OCI-LY3 (cell line): ENCODE data around the gene NBPF3.

Experiments used
- EZH2phosphoT487 ChIP-seq: fragments of 200-600 bp; shearing (Covaris generic); IDR thresholded peaks from 2 replicates; pipeline ENCODE4 v1.6.1; 2018; ENCODE audit warnings: antibody characterized with exemption, mixed run types, low read depth
- TF ChIP-seq, protein P1 (sequence below): fragments of 200-600, 300-600 bp; sonication (generic); IDR thresholded peaks from 2 replicates; pipeline ENCODE4 v1.5.1; 2014; ENCODE audit warnings: antibody characterized with exemption, low read length, low read depth

DNA sequence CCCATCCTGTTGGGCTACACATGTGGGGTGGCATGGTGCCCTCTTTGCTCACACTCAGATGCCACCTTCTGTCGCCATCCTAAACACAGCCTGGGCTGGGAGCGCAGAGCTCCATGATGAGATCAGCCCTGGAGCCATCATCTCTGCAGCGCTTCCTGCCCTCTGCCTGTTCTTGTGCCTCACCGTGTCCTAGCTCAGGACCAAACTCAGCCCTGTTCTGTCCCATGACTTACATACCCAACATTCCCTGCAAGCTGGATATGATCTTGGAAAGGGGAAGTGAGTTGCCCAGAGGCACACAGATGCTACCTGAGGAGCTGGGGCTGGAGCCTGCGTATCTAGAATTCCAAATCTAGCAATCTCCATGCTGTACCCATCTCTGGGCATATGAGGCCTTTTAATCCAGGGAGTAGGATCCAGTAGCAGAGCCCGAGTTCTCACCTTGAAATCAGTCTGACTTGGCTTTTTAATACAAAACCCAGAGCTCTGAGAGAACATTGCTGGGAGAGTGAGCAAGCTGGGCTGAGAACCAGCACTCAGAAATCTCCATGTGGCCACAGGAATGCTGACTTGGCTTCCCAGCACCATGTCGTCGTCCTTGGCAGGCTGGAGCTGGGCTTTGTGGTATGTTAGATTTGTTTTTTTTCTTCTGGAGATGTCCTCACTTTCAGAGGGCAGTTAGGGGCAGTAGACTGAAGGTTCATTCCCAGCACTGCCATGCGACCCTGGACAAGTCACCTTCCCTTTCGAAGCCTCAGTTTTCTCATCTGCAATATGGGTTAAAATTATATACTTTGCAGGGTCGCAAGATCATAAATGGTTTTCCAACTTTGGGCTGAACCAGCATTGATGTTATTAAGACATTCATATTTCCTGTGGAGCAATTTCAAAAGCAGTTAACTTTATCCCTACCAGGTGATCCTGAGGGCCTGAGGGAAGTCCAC, 71.9 kb downstream of the NBPF3 start:
- TF ChIP-seq, protein P1, sequence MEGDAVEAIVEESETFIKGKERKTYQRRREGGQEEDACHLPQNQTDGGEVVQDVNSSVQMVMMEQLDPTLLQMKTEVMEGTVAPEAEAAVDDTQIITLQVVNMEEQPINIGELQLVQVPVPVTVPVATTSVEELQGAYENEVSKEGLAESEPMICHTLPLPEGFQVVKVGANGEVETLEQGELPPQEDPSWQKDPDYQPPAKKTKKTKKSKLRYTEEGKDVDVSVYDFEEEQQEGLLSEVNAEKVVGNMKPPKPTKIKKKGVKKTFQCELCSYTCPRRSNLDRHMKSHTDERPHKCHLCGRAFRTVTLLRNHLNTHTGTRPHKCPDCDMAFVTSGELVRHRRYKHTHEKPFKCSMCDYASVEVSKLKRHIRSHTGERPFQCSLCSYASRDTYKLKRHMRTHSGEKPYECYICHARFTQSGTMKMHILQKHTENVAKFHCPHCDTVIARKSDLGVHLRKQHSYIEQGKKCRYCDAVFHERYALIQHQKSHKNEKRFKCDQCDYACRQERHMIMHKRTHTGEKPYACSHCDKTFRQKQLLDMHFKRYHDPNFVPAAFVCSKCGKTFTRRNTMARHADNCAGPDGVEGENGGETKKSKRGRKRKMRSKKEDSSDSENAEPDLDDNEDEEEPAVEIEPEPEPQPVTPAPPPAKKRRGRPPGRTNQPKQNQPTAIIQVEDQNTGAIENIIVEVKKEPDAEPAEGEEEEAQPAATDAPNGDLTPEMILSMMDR, result no peak
- no peak for TF ChIP-seq EZH2phosphoT487
